NK-92 treated with Interleukin-12 subunit alpha and Interleukin-12 subunit beta, amount 100 ng/mL, for 24 hours (cell line): Measurements from ENCODE around the gene KIF1B.

Source experiments
- DNase-seq: peaks from one replicate; lab custom pipeline; 2025; lab: John Stamatoyannopoulos, UW

The KIF1B gene

GRCh38 chr1:10280439-10281350 is 70.3 kb downstream of the KIF1B start:
- DNase-seq, result no peak

GRCh38 chr1:10283318-10283984 is 73.1 kb downstream of the KIF1B start:
- DNase-seq, result peak; percentile 2

GRCh38 chr1:10286244-10286643 is 75.9 kb downstream of the KIF1B start:
- DNase-seq, result no peak

- DNase-seq, result no peak
Measured at GRCh38 chr1:10287023-10287645, 76.8 kb downstream of the KIF1B start.

- DNase-seq, result no peak
Measured at GRCh38 chr1:10288029-10288615, 77.8 kb downstream of the KIF1B start.

- DNase-seq, result no peak
Measured at GRCh38 chr1:10291705-10292104, 81.3 kb downstream of the KIF1B start.

- no peak for DNase-seq
Measured at GRCh38 chr1:10292188-10292587, 81.8 kb downstream of the KIF1B start.

GRCh38 chr1:10295481-10296085 is 85.2 kb downstream of the KIF1B start:
- DNase-seq, result no peak

- DNase-seq, result no peak
Measured at GRCh38 chr1:10299151-10299550, 88.8 kb downstream of the KIF1B start.

GRCh38 chr1:10302416-10302815 is 92.0 kb downstream of the KIF1B start:
- DNase-seq, result no peak

GRCh38 chr1:10304295-10304694 is 93.9 kb downstream of the KIF1B start:
- no peak for DNase-seq

GRCh38 chr1:10306435-10306834 is 96.1 kb downstream of the KIF1B start:
- no peak for DNase-seq

GRCh38 chr1:10308001-10308400 is 97.6 kb downstream of the KIF1B start:
- peak; percentile 28 for DNase-seq

- DNase-seq, result no peak
Measured at GRCh38 chr1:10309243-10310011, 99.1 kb downstream of the KIF1B start.

- no peak for DNase-seq
Measured at GRCh38 chr1:10316752-10317151, 106.4 kb downstream of the KIF1B start.

- no peak for DNase-seq
Measured at GRCh38 chr1:10319750-10320149, 109.4 kb downstream of the KIF1B start.

- no peak for DNase-seq
Measured at GRCh38 chr1:10320336-10320735, 110.0 kb downstream of the KIF1B start.

- DNase-seq, result no peak
Measured at GRCh38 chr1:10322821-10323220, 112.5 kb downstream of the KIF1B start.

GRCh38 chr1:10324627-10325026 is 114.3 kb downstream of the KIF1B start:
- no peak for DNase-seq

- DNase-seq, result no peak
Measured at GRCh38 chr1:10325521-10325920, 115.2 kb downstream of the KIF1B start.

GRCh38 chr1:10326251-10326650 is 115.9 kb downstream of the KIF1B start:
- DNase-seq, result no peak
